ENCODE measurements around the gene CCDC33.

CCDC33 gene

DNA sequence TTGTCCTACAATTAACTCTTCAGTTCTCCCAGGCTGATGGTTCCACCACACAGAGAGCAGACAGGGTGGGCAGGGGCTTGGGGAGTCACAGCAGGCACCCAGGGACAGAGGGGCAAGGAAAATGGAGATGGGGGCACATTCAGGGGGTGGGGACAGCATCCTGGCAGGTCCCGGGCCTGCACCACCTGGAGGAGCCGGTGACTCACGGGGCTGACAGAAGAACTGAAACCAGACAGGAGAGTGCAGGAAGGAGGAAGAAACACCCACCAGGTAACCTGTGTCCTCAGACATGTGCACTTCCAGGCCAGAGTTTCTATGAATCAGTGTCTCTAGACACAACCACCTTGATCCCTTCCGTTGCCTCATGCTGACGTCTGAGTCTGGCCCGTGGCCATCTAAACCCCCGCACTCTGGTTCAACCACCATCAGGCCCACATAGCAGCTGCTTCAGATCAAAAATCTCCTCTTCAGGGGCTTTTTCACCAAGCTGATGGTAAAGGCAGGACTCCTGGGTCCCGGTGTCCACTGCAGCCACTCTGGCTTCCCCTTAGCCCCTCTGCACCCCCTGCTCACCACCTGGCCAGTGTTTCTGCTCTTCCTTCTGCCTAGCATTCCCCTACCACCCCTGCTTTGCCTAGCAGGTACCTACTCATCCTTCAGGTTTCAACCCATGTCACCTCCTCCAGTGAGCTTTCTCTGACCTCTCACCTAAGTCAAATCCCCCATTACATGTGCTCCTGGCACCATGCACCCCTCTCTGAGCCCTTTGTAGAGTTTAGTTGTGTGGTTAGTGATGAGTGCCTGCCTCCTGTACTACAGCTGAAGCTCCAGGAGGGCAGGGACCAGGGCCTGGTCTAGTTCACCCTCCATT lies 147.8 kb downstream of the CCDC33 start:
- no peak for DNase-seq

DNA sequence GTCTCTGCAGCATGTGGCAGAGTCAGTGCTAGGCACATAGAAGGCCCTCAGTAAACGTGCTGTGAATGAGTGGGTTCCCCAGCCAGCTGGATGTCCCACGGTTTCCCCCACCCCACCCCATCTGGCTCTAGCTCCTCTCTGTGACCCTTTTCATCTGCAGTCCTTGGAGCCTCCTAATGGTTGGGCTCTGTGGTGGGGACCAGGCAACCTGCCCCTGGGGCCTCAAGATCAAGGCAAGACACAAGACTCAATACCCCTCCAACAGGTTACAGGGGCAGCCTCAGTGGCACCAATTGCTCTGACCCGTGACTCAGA lies 148.4 kb downstream of the CCDC33 start:
- no peak for DNase-seq

DNA sequence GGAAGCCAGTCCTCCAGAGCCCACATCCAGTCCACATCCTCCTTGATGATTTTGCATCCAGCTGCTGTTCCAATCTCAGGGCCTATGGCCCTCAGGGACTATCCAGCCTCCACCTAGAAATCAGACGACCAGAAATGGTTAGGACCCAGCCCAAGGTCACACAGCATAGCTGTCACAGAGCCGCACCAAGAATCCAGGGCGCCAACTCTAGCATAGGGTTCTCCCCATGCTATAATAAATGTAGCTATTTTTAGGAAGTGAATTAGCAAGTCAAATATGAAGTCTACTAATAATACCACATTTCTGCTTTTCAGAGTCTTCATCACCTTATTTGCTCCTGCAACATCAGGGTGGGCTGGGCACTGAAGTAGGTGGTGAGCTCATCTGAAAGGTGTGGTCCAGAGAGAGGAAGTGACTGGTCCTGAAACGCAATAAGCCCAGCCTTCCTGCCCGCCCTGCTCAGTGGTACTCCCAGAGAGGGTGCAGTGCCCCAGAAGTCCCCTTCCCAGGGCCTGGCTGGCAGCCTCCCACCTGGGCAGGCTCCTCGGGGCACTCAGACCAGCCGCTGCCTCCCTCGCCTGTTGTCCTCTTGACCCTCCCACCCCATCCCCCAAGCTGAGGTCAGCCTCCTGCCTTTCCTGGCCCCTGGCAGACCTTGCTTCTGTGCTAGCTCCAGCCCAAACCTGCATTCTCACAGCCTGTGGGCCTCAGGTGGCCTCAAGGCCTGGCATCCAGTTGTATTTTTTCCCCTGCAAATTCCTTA lies 148.9 kb downstream of the CCDC33 start:
- DNase-seq: no peak

DNA sequence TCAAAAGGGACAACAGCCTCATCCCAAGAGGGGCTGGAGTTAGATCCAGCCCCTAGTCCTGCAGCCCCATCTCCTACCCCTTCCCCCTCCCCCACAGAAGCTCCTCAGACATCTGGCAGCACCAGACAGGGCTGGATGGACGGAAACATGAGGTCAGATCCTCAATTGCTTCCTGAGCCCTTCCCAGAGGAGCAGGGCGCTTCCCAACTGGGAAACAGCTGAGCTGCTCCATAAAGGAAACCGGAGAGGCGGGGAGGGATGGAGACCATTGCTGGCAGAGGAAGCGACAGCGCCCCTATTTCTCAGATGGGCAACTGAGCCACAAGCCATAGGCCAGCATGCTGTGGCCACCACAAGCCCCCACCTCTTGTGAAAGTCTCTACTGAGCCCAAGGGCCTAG lies 149.6 kb downstream of the CCDC33 start:
- DNase-seq: no peak

All from C1 segment of cervical spinal cord (tissue), 14 donors.